ENCODE data around the gene GDPD3. TPM values are rescaled to one million over a fixed set of nuclear protein-coding genes. Genes with fewer than 3 reads are reported as not detected.

GDPD3 gene
- total and polyA plus RNA-seq, 12 donors = 0.78 to 17.6 (median 2.8) TPM; not detected in 1

DNA sequence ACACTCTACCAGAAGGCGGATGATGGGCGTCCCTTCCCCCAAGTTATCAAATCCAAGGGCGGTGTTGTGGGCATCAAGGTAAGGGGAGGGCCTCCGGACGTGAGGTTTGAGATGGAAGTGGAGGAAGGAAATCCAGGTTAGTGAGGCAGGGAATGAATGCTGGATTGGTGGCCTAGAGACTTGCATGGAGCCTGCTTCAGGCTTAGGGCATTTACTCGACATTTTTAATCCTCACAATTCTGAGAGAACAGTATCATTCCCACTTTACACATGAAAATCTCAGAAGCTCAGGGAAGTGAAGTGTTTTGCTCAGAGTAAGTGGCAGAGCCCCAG is 45.8 kb downstream of the GDPD3 start:
- intact Hi-C loops (cut with DNase I) = no loop called here
- peak overlapping the region in 2 of 5 donors; percentile 97 to 100 for H3K27ac ChIP-seq

DNA sequence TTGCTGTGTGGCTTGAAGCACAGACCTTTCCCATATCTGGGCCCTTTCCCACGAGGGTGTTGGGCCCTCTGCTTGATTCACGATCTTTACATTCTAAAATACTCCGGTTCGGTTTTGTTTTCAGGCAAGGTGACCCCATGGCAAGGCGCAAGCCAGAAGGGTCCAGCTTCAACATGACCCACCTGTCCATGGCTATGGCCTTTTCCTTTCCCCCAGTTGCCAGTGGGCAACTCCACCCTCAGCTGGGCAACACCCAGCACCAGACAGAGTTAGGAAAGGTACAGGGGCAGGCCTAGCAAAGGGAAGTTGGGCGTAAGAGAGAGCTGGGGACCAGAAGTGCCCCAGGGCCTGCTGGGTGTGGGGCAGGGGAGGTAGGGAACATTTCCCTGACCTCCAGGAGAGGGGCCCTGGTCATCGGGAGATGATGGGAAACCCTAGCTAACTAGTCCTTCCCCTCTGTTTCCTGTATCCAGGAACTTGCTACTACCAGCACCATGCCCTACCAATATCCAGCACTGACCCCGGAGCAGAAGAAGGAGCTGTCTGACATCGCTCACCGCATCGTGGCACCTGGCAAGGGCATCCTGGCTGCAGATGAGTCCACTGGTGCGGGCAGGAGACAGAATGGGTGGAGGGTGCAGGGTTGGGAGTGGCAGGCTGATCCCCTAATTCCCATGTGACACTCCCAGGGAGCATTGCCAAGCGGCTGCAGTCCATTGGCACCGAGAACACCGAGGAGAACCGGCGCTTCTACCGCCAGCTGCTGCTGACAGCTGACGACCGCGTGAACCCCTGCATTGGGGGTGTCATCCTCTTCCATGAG is 46.4 kb downstream of the GDPD3 start:
- intact Hi-C loops (cut with DNase I) = no loop called here
- Histone ChIP-seq H3K9me3 (replicated peaks in 1 of 3) (no peaks in the 10 kb centered on the region), H3K27me3 (no peaks in the 10 kb centered on the region), H3K4me3 (peak overlapping the region; percentile 41 to 96 (median 88)), H3K4me1 (replicated peaks in 1 of 2) (peaks cover 41 to 50% of the 10 kb centered on the region in 2 donors), H3K36me3 (replicated peaks in 1 of 2) (peaks cover 0 to 53% of the 10 kb centered on the region in 2 donors), H3K27ac (peak overlapping the region; percentile 76 to 100 (median 99))
- peak; percentile 53 to 74 (median 61) for DNase-seq
- TF ChIP-seq, protein P1, sequence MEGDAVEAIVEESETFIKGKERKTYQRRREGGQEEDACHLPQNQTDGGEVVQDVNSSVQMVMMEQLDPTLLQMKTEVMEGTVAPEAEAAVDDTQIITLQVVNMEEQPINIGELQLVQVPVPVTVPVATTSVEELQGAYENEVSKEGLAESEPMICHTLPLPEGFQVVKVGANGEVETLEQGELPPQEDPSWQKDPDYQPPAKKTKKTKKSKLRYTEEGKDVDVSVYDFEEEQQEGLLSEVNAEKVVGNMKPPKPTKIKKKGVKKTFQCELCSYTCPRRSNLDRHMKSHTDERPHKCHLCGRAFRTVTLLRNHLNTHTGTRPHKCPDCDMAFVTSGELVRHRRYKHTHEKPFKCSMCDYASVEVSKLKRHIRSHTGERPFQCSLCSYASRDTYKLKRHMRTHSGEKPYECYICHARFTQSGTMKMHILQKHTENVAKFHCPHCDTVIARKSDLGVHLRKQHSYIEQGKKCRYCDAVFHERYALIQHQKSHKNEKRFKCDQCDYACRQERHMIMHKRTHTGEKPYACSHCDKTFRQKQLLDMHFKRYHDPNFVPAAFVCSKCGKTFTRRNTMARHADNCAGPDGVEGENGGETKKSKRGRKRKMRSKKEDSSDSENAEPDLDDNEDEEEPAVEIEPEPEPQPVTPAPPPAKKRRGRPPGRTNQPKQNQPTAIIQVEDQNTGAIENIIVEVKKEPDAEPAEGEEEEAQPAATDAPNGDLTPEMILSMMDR (IDR thresholded peaks at IDR 0.05) = no peak
- peak in 1 of 2 donors; percentile 14 for TF ChIP-seq POLR2A (IDR thresholded peaks at IDR 0.05)
- WGBS, 4 donors = 32 to 40% (median 37%) methylated on average over 11 to 21 of the region's 21 CpGs

More for the DNA sequence above, 45.8 kb downstream of the GDPD3 start:
- Histone ChIP-seq H3K4me1 (replicated peaks in 1 of 2) (peaks cover 41 to 50% of the 10 kb centered on the region in 2 donors), H3K27me3 (no peaks in the 10 kb centered on the region), H3K4me3 (peak overlapping the region in 2 of 4 donors; percentile 87 to 96), H3K9me3 (replicated peaks in 1 of 3) (no peaks in the 10 kb centered on the region), H3K36me3 (replicated peaks in 1 of 2) (peaks cover 0 to 59% of the 10 kb centered on the region in 2 donors)
- no peak for DNase-seq
- 47 to 54% (median 52%) methylated on average over 6 of the region's 6 CpGs for WGBS, 4 donors
- TF ChIP-seq, protein P1 (IDR thresholded peaks at IDR 0.05) = no peak
- no peak for TF ChIP-seq POLR2A (IDR thresholded peaks at IDR 0.05)

DNA sequence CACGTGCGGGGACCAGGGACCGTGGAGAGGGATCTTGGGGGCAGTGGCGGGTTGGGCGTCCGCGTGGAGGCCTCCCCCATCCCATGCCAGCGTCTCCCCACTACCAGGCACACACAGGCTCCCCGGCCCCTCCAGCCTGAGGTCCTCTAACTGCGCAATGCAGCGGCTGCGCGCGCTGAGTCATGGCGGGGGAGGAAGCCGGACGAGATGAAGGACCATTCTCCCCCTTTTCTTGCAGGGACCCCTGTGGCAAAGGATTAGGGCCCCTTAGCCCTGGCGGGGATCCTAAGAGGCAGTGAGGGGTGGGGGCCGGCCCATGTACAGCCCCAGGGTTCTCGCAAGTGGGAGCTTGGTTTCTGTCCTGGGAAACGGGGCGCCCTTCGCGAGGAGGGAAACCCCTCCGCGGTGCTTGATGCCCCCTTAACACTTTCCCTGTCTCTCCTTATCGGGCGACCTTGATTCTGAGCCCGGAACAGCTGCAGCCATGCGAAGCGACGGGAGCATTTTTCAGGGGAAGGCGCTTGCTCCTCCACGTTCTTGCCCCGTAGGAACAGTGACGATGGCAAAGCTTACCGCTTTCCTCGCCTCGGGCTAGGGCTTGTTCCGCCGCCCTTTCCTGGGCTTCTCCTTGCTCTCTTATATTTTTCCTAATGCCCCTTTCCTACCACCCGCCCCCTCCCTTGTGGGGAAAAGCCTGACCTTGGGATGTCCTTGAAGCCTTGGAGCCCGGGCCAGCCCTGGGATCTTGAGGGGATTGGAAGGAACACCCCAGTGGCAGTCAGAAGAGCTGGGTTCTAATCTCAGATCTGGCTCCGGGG is 47.2 kb downstream of the GDPD3 start:
- 1% methylated on average over 20 to 44 of the region's 44 CpGs for WGBS, 4 donors
- peak in 6 of 7 donors; percentile 45 to 79 (median 74) for DNase-seq
- Histone ChIP-seq H3K9me3 (replicated peaks in 1 of 3) (no peaks in the 10 kb centered on the region), H3K4me1 (replicated peaks in 1 of 2) (peaks cover 41 to 50% of the 10 kb centered on the region in 2 donors), H3K36me3 (replicated peaks in 1 of 2) (peaks cover 0 to 45% of the 10 kb centered on the region in 2 donors), H3K27me3 (no peaks in the 10 kb centered on the region), H3K27ac (peak overlapping the region; percentile 76 to 100 (median 99)), H3K4me3 (peak overlapping the region; percentile 41 to 96 (median 88))
- TF ChIP-seq, protein P1 (IDR thresholded peaks at IDR 0.05) = peak in 1 of 6 experiments; percentile 6
- TF ChIP-seq POLR2A (IDR thresholded peaks at IDR 0.05) = no peak
- intact Hi-C loops (cut with DNase I) = no loop called here

Data from adrenal gland (tissue), 12 donors.